WTC11 (cell line): ENCODE measurements around the gene SMC5. TPM values are rescaled to one million over a fixed set of nuclear protein-coding genes. Genes with fewer than 3 reads are reported as not detected.

Experiments used
- ATAC-seq: fragments of 200-7000 bp; cut with Tn5 transposase; 2 replicates; pipeline ENCODE4 v1.10.0; 2021; ENCODE audit warnings: mild to moderate bottlenecking, moderate library complexity
- Bru-seq: library from RNA; stranded (reverse); fragments of 400-500 nt; gene quantifications from one replicate; lab custom pipeline; 2021; lab: Mats Ljungman, UMichigan
- CTCF ChIA-PET: fragments of 300-600 bp; sonication (Branson Sonifier 250); formaldehyde crosslinking; loops from one replicate; lab custom pipeline; 2021; ENCODE audit warnings: antibody characterized with exemption; lab: Charles Lee
- POLR2A ChIA-PET: fragments of 350-600 bp; sonication (Branson Sonifier 250); formaldehyde crosslinking; loops from one replicate; lab custom pipeline; 2021; ENCODE audit warnings: antibody characterized with exemption; lab: Charles Lee
- DNase-seq: peaks from one replicate; pipeline ENCODE4 v3.0.0; 2021; ENCODE audit warnings: low spot score
- H3K27ac Mint-ChIP-seq: 2 replicates; pipeline ENCODE4 v1.8.0; 2021; ENCODE audit warnings: mixed read lengths
- H3K27me3 Mint-ChIP-seq: 2 replicates; pipeline ENCODE4 v1.8.0; 2021; ENCODE audit warnings: low read depth, mild to moderate bottlenecking, moderate library complexity, mixed read lengths
- H3K36me3 Mint-ChIP-seq: 2 replicates; pipeline ENCODE4 v1.8.0; 2021; ENCODE audit warnings: mixed read lengths
- H3K4me1 Mint-ChIP-seq: 2 replicates; pipeline ENCODE4 v1.8.0; 2022; ENCODE audit warnings: mixed read lengths
- H3K4me3 Mint-ChIP-seq: 2 replicates; pipeline ENCODE4 v1.8.0; 2021; ENCODE audit warnings: mild to moderate bottlenecking, moderate library complexity, mixed read lengths
- H3K9me3 Mint-ChIP-seq: 2 replicates; pipeline ENCODE4 v1.8.0; 2021; ENCODE audit warnings: mixed read lengths
- ATF1 ChIP-seq: sonication (generic); formaldehyde crosslinking; IDR thresholded peaks from 2 replicates; pipeline ENCODE4 v1.8.1; 2023; ENCODE audit warnings: mild to moderate bottlenecking, moderate library complexity, missing genetic modification reagents
- CREB1 ChIP-seq: sonication (generic); formaldehyde crosslinking; IDR thresholded peaks from 2 replicates; pipeline ENCODE4 v1.8.0; 2023; ENCODE audit warnings: mild to moderate bottlenecking, missing genetic modification reagents
- CREM ChIP-seq: sonication (generic); formaldehyde crosslinking; IDR thresholded peaks from 2 replicates; pipeline ENCODE4 v1.8.1; 2022; ENCODE audit warnings: mild to moderate bottlenecking, missing genetic modification reagents, moderate library complexity
- EMX1 ChIP-seq: fragments of 250-450 bp; sonication (Bioruptor Pico); IDR thresholded peaks from 2 replicates; pipeline ENCODE4 v1.8.0; 2021; ENCODE audit warnings: mild to moderate bottlenecking
- ETV6 ChIP-seq: sonication (generic); formaldehyde crosslinking; IDR thresholded peaks from 2 replicates; pipeline ENCODE4 v1.8.1; 2022; ENCODE audit warnings: mild to moderate bottlenecking, missing genetic modification reagents
- FOXK1 ChIP-seq: sonication (generic); formaldehyde crosslinking; IDR thresholded peaks from 2 replicates; pipeline ENCODE4 v1.8.0; 2022; ENCODE audit warnings: mild to moderate bottlenecking, moderate library complexity, missing genetic modification reagents
- GABPB1 ChIP-seq: sonication (generic); formaldehyde crosslinking; IDR thresholded peaks from 2 replicates; pipeline ENCODE4 v1.8.1; 2023; ENCODE audit warnings: mild to moderate bottlenecking, missing genetic modification reagents
- GRHL2 ChIP-seq: fragments of 250-450 bp; sonication (Bioruptor Pico); IDR thresholded peaks from 2 replicates; pipeline ENCODE4 v1.8.0; 2022; ENCODE audit warnings: mild to moderate bottlenecking, moderate library complexity; ENCODE audit not compliant: insufficient replicate concordance, severe bottlenecking
- HMGA2 ChIP-seq: fragments of 250-450 bp; sonication (Bioruptor Pico); IDR thresholded peaks from 2 replicates; pipeline ENCODE4 v1.4.0; 2021; ENCODE audit warnings: mild to moderate bottlenecking, moderate library complexity
- IRF2 ChIP-seq: sonication (generic); formaldehyde crosslinking; IDR thresholded peaks from 2 replicates; pipeline ENCODE4 v1.8.0; 2022; ENCODE audit warnings: low read depth, missing genetic modification reagents, borderline replicate concordance
- MAX ChIP-seq: sonication (generic); formaldehyde crosslinking; IDR thresholded peaks from 2 replicates; pipeline ENCODE4 v1.8.0; 2022; ENCODE audit warnings: mild to moderate bottlenecking, missing genetic modification reagents
- NFE2L1 ChIP-seq: sonication (generic); formaldehyde crosslinking; IDR thresholded peaks from 2 replicates; pipeline ENCODE4 v1.8.1; 2023; ENCODE audit warnings: missing genetic modification reagents
- NR1H2 ChIP-seq: sonication (generic); formaldehyde crosslinking; IDR thresholded peaks from 2 replicates; pipeline ENCODE4 v1.9.0; 2021; ENCODE audit warnings: mild to moderate bottlenecking, moderate library complexity, missing genetic modification reagents
- SMAD3 ChIP-seq: sonication (generic); formaldehyde crosslinking; IDR thresholded peaks from 2 replicates; pipeline ENCODE4 v1.8.0; 2022; ENCODE audit warnings: missing genetic modification reagents, mild to moderate bottlenecking, borderline replicate concordance
- SMAD4 ChIP-seq: sonication (generic); formaldehyde crosslinking; IDR thresholded peaks from 2 replicates; pipeline ENCODE4 v1.8.0; 2022; ENCODE audit warnings: mild to moderate bottlenecking, missing genetic modification reagents
- ZBTB21 ChIP-seq: sonication (generic); formaldehyde crosslinking; IDR thresholded peaks from 2 replicates; pipeline ENCODE4 v1.8.1; 2023; ENCODE audit warnings: mild to moderate bottlenecking, missing genetic modification reagents, borderline replicate concordance
- ZNF138 ChIP-seq: sonication (generic); formaldehyde crosslinking; conservative IDR thresholded peaks from 2 replicates; pipeline ENCODE4 v1.8.1; 2022; ENCODE audit warnings: mild to moderate bottlenecking, moderate library complexity, missing genetic modification reagents
- ZNF263 ChIP-seq: sonication (generic); formaldehyde crosslinking; IDR thresholded peaks from 2 replicates; pipeline ENCODE4 v1.8.1; 2022; ENCODE audit warnings: low read depth, mild to moderate bottlenecking, moderate library complexity, missing genetic modification reagents
- ZNF416 ChIP-seq: fragments of 250-450 bp; sonication (Bioruptor Pico); IDR thresholded peaks from 2 replicates; pipeline ENCODE4 v1.9.0; 2021; ENCODE audit warnings: mild to moderate bottlenecking, inconsistent platforms
- long read RNA-seq, 3 experiments: library from RNA in 1 of 3; library from capped mRNA in 1 of 3; library from polyadenylated mRNA in 1 of 3; unstranded in 2 of 3; stranded (forward) in 1 of 3; transcript quantifications; one replicate each; pipeline ENCODE4 v2.0.0, GENCODE V29; 2021
- total RNA-seq: library from RNA; stranded (reverse); gene quantifications from 3 replicates; pipeline ENCODE4 v1.2.3, GENCODE V29; 2021
- TF ChIP-seq, protein P1 (sequence below): sonication (generic); formaldehyde crosslinking; IDR thresholded peaks from 2 replicates; pipeline ENCODE4 v1.8.1; 2022; ENCODE audit warnings: mild to moderate bottlenecking, moderate library complexity, missing genetic modification reagents
- TF ChIP-seq, protein P2 (sequence below): fragments of 250-450 bp; sonication (Bioruptor Pico); IDR thresholded peaks from 2 replicates; pipeline ENCODE4 v2.1.2; 2022; ENCODE audit warnings: mild to moderate bottlenecking, moderate library complexity
- TF ChIP-seq, protein P3 (sequence below): fragments of 200-600 bp; IDR thresholded peaks from 2 replicates; pipeline ENCODE4 v1.8.0; 2022; ENCODE audit warnings: antibody characterized with exemption
- TF ChIP-seq, protein P4 (sequence below): sonication (generic); formaldehyde crosslinking; IDR thresholded peaks from 2 replicates; pipeline ENCODE4 v1.8.1; 2023; ENCODE audit warnings: mild to moderate bottlenecking, missing genetic modification reagents
- TF ChIP-seq, protein P5 (sequence below): sonication (generic); formaldehyde crosslinking; IDR thresholded peaks from 2 replicates; pipeline ENCODE4 v1.8.1; 2022; ENCODE audit warnings: low read depth, mild to moderate bottlenecking, moderate library complexity, missing genetic modification reagents, borderline replicate concordance
- TF ChIP-seq, protein P6 (sequence below): sonication (generic); formaldehyde crosslinking; IDR thresholded peaks from 2 replicates; pipeline ENCODE4 v1.8.0; 2023; ENCODE audit warnings: missing genetic modification reagents, mild to moderate bottlenecking, borderline replicate concordance

Gene SMC5
- total RNA-seq = 20.2 to 21.8 TPM (median 21.4 TPM) in 3 replicates
- Bru-seq, nascent RNA = percentile 89 among the genes with signal in this experiment
- long read RNA-seq, experiment 1, full-length matches to known transcripts = 30 of 125 reads
- long read RNA-seq, experiment 1, partial matches to known transcripts = 13 of 125 reads
- long read RNA-seq, experiment 1, other reads (novel, unspliced or antisense) = 82 of 125 reads
- long read RNA-seq, experiment 2, partial matches to known transcripts = 7 of 28 reads
- long read RNA-seq, experiment 2, other reads (novel, unspliced or antisense) = 21 of 28 reads
- long read RNA-seq, experiment 3, partial matches to known transcripts = 1 of 5 reads
- long read RNA-seq, experiment 3, other reads (novel, unspliced or antisense) = 4 of 5 reads

DNA sequence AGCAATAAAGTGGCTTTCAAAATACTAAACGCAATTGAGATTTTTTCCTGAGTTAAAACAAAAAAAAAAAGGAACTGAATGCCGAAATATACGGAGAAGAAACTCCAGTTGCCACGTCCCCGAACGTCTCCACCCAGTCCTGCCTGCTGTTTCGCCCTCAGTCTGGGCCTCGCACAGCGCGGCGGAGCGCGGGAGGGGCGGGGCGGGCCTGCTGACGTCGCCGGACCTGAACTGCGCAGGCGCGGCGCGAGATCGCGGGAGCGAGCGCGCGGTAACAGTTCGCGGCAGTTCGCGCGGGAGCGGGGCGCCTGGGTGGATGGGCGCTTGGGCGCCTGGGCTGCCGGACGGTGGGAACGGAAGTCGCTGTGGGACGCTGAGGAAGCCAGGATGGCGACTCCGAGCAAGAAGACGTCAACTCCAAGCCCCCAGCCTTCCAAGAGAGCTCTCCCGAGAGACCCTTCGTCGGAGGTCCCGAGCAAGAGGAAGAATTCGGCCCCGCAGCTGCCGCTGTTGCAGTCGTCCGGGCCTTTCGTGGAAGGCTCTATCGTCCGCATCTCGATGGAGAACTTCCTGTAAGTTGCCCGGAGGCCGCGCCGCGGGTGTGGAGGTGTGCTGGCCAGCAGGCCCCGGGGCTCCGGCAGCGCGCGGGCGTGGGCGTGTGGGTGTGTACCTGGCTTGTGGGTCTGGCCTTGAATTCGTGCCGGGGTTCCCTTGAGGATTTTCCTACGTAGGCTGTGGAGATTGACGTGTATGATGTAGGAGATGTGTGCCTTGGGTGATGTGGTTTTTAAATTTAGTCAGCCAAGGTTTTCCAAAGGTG lies at the start of gene SMC5:
TSS of gene SMC5 (plus strand) at position 287 of the 820 bp plus-strand sequence. CDS start at position 388, 101 bp downstream.
- POLR2A ChIA-PET = no interaction called here
- peaks cover 46% of the 10 kb centered on the region for H3K4me1 Mint-ChIP-seq
- peak; percentile 69; the same call in 1 of the 2 replicates for TF ChIP-seq SMAD3
- no peak for TF ChIP-seq ZNF263 (CRISPR knock-in tag)
- TF ChIP-seq FOXK1 (CRISPR knock-in tag) = peak; percentile 71; the same call in 1 of the 2 replicates
- no peak for TF ChIP-seq GRHL2 (CRISPR knock-in tag)
- TF ChIP-seq NFE2L1 (CRISPR knock-in tag) = peak; percentile 56; the same call in 1 of the 2 replicates
- no peak for TF ChIP-seq GABPB1 (CRISPR knock-in tag)
- no peak for TF ChIP-seq IRF2 (CRISPR knock-in tag)
- no peak for TF ChIP-seq NR1H2 (CRISPR knock-in tag)
- TF ChIP-seq, protein P1, sequence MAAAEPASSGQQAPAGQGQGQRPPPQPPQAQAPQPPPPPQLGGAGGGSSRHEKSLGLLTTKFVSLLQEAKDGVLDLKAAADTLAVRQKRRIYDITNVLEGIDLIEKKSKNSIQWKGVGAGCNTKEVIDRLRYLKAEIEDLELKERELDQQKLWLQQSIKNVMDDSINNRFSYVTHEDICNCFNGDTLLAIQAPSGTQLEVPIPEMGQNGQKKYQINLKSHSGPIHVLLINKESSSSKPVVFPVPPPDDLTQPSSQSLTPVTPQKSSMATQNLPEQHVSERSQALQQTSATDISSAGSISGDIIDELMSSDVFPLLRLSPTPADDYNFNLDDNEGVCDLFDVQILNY (CRISPR knock-in tag) = peak; percentile 98
- no peak for TF ChIP-seq ATF1 (CRISPR knock-in tag)
- TF ChIP-seq HMGA2 = no peak
- peak; percentile 73; the same call in 1 of the 2 replicates for TF ChIP-seq ZBTB21 (CRISPR knock-in tag)
- TF ChIP-seq, protein P2, sequence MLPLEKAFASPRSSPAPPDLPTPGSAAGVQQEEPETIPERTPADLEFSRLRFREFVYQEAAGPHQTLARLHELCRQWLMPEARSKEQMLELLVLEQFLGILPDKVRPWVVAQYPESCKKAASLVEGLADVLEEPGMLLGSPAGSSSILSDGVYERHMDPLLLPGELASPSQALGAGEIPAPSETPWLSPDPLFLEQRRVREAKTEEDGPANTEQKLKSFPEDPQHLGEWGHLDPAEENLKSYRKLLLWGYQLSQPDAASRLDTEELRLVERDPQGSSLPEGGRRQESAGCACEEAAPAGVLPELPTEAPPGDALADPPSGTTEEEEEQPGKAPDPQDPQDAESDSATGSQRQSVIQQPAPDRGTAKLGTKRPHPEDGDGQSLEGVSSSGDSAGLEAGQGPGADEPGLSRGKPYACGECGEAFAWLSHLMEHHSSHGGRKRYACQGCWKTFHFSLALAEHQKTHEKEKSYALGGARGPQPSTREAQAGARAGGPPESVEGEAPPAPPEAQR = no peak
- TF ChIP-seq SMAD4 = no peak
- TF ChIP-seq, protein P3, sequence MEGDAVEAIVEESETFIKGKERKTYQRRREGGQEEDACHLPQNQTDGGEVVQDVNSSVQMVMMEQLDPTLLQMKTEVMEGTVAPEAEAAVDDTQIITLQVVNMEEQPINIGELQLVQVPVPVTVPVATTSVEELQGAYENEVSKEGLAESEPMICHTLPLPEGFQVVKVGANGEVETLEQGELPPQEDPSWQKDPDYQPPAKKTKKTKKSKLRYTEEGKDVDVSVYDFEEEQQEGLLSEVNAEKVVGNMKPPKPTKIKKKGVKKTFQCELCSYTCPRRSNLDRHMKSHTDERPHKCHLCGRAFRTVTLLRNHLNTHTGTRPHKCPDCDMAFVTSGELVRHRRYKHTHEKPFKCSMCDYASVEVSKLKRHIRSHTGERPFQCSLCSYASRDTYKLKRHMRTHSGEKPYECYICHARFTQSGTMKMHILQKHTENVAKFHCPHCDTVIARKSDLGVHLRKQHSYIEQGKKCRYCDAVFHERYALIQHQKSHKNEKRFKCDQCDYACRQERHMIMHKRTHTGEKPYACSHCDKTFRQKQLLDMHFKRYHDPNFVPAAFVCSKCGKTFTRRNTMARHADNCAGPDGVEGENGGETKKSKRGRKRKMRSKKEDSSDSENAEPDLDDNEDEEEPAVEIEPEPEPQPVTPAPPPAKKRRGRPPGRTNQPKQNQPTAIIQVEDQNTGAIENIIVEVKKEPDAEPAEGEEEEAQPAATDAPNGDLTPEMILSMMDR = no peak
- no peak for TF ChIP-seq EMX1
- TF ChIP-seq, protein P4, sequence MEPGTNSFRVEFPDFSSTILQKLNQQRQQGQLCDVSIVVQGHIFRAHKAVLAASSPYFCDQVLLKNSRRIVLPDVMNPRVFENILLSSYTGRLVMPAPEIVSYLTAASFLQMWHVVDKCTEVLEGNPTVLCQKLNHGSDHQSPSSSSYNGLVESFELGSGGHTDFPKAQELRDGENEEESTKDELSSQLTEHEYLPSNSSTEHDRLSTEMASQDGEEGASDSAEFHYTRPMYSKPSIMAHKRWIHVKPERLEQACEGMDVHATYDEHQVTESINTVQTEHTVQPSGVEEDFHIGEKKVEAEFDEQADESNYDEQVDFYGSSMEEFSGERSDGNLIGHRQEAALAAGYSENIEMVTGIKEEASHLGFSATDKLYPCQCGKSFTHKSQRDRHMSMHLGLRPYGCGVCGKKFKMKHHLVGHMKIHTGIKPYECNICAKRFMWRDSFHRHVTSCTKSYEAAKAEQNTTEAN (CRISPR knock-in tag) = no peak
- 0 out of 2 replicates have a peak, but pooled peaks have one; percentile 36 for TF ChIP-seq ZNF416 (CRISPR knock-in tag)
- TF ChIP-seq, protein P5, sequence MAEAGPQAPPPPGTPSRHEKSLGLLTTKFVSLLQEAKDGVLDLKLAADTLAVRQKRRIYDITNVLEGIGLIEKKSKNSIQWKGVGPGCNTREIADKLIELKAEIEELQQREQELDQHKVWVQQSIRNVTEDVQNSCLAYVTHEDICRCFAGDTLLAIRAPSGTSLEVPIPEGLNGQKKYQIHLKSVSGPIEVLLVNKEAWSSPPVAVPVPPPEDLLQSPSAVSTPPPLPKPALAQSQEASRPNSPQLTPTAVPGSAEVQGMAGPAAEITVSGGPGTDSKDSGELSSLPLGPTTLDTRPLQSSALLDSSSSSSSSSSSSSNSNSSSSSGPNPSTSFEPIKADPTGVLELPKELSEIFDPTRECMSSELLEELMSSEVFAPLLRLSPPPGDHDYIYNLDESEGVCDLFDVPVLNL = peak; percentile 87
- no peak for TF ChIP-seq CREB1 (CRISPR knock-in tag)
- TF ChIP-seq, protein P6, sequence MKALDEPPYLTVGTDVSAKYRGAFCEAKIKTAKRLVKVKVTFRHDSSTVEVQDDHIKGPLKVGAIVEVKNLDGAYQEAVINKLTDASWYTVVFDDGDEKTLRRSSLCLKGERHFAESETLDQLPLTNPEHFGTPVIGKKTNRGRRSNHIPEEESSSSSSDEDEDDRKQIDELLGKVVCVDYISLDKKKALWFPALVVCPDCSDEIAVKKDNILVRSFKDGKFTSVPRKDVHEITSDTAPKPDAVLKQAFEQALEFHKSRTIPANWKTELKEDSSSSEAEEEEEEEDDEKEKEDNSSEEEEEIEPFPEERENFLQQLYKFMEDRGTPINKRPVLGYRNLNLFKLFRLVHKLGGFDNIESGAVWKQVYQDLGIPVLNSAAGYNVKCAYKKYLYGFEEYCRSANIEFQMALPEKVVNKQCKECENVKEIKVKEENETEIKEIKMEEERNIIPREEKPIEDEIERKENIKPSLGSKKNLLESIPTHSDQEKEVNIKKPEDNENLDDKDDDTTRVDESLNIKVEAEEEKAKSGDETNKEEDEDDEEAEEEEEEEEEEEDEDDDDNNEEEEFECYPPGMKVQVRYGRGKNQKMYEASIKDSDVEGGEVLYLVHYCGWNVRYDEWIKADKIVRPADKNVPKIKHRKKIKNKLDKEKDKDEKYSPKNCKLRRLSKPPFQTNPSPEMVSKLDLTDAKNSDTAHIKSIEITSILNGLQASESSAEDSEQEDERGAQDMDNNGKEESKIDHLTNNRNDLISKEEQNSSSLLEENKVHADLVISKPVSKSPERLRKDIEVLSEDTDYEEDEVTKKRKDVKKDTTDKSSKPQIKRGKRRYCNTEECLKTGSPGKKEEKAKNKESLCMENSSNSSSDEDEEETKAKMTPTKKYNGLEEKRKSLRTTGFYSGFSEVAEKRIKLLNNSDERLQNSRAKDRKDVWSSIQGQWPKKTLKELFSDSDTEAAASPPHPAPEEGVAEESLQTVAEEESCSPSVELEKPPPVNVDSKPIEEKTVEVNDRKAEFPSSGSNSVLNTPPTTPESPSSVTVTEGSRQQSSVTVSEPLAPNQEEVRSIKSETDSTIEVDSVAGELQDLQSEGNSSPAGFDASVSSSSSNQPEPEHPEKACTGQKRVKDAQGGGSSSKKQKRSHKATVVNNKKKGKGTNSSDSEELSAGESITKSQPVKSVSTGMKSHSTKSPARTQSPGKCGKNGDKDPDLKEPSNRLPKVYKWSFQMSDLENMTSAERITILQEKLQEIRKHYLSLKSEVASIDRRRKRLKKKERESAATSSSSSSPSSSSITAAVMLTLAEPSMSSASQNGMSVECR (CRISPR knock-in tag) = no peak; the same call in 1 of the 2 replicates
- TF ChIP-seq ZNF138 (CRISPR knock-in tag) = no peak
- peak; percentile 82 for TF ChIP-seq ETV6 (CRISPR knock-in tag)
- TF ChIP-seq MAX (CRISPR knock-in tag) = peak; percentile 86
- TF ChIP-seq CREM = peak; percentile 82; the same call in 1 of the 2 replicates

More for the DNA sequence above, at the start of gene SMC5:
- peaks cover 5% of the 10 kb centered on the region; the same call in 1 of the 2 replicates for H3K27me3 Mint-ChIP-seq
- no peaks in the 10 kb centered on the region for H3K9me3 Mint-ChIP-seq
- DNase-seq (peak; percentile 85), ATAC-seq (peak; percentile 89)
- H3K27ac Mint-ChIP-seq = peak within 1 kb of the TSS; percentile 97
- H3K4me3 Mint-ChIP-seq = peak within 1 kb of the TSS; percentile 91
- peaks cover 22% of the 10 kb centered on the region for H3K36me3 Mint-ChIP-seq
- CTCF ChIA-PET = interaction anchor here (1.5 kb wide), 1 partner anchor 29 kb away, joined by 5 read pairs; no protein-coding TSS in a partner anchor
